Activated CD4-positive, CD25-positive, alpha-beta regulatory T cell treated with anti-CD3 and anti-CD28 coated beads, Interleukin-2, amount 50 U/mL, for 16 hours (primary cell): Measurements from ENCODE around the gene TSSC4.

Source experiments
- DNase-seq: peaks from one replicate; pipeline ENCODE4 v3.0.0-alpha.2; 2020; ENCODE audit warnings: low read depth, low spot score

The TSSC4 gene

DNA sequence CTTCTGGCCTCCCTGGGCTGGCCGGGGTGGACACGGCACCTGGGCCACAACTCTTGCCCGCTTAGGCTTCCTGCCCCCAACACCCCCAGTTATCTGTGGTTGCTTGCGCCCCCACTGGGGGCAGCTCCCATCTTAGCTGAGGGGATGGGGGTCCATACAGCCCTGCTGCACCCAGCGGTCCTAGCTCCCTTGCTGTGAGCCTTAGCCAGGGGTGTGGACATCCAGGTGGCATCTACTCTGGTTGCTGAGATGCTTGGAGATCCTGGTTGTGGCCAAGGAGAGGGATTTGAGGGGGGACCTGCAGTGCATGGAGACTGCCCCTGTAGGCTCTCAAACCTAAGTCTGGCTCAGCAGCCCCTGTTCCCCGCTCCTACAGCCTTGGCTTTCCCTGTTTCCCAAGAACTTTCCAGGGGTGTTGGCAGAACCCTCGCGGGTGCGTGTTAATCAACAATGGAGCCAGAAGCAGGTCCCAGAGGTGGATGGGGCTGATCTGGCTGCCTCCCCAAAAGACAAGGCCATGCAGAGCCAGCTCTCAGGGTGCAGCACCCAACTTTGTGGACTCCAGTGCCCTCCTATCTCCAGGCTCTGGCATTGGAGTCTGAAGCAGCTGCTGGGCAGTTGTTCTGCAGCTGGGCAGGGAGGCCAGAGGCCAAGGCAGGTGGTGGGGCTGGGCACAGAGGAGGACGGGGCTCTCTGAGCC, 47.6 kb downstream of the TSSC4 start:
- no peak for DNase-seq

- DNase-seq = no peak
These were observed 48.4 kb downstream of the TSSC4 start for GRCh38 chr11:2448661-2449547.

- no peak for DNase-seq
These were observed 49.2 kb downstream of the TSSC4 start for GRCh38 chr11:2449548-2450320.

DNA sequence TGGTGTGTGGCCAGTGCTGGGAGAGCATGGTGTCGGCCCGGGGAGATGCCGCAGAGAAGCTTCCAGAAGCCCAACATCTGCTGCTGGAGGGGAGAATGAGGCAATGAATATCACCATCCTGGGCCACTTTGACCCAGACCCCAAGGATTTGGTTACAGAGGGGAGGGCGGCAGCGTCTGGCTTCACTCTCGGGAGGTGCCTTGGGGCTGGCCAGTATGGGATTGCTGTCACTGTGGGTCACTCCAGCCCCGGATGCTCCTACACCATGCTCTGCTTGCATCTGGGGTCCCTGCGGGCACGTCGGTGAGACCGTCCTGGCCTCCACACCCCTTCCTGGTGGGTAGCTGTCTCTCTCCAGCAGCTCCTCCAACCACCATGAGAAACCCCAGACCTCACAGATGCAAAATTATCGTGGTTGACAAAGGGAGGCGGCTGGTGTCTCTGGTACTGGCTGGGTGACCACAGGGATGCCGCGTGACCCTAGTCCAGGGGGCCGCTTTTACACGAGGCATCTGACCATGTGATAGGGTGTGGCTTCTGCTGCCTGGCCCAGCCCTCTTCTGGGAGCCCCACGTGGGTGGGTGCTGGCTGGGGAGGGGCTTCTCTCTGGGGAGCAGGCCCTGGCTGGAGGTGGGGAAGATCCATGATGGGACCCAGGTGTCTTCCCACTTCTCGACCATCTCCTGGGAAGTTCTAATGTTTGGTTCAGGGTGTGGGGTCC, 49.9 kb downstream of the TSSC4 start:
- DNase-seq = no peak

GRCh38 chr11:2451336-2451735, 50.8 kb downstream of the TSSC4 start:
- no peak for DNase-seq

GRCh38 chr11:2451916-2452315, 51.4 kb downstream of the TSSC4 start:
- DNase-seq = no peak

DNA sequence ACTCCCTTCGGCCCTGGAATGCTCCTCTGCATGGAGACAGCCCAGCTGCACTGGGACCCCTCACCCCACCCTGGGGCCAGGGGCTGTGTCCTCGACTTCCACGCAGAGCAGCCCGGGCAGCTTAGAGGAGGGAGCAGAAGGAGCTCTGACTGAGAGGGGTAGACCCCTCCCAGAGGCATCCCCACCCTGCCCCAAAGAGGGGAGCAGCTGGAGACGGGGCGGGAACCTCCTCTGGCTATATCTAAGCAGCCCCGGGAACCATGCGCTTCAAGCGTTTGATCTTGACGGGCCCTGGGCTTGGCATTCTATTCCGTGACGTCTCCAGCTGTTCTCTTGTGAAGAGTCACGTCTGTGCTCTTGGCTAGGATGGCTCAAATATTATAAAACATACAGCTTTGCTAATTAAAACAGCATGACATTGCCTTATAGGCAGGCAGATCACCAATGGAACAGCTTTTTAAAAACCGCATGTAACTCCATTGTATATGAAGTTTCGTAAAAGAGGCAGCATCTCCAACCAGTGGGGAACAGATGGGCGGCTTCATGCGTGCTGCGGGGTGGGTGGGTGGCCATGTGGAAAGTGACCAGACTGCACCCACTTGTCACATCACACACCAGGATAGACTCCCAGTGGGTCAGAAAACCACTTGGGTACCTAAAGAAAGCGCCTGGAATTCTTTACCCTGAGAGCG, 51.9 kb downstream of the TSSC4 start:
- DNase-seq = no peak

GRCh38 chr11:2453436-2453835, 52.9 kb downstream of the TSSC4 start:
- no peak for DNase-seq
